ENCODE data around the gene CDKN2B. TPM values are rescaled to one million over a fixed set of nuclear protein-coding genes. Genes with fewer than 3 reads are reported as not detected.
A peak's percentile ranks its signal among the peaks of the same experiment; 100 is the strongest.

The CDKN2B gene
- total RNA-seq, 4 donors from 2014 or later: 4.5 to 25.1 (median 15.6) TPM

- Histone ChIP-seq H3K4me3 (no peak overlapping the region), H3K4me1 (peaks cover 11 to 14% of the 10 kb centered on the region in 2 donors), H3K36me3 (no peaks in the 10 kb centered on the region), H3K27ac (no peak overlapping the region), H3K27me3 (peaks cover 95 to 96% (median 95%) of the 10 kb centered on the region in 3 donors), H3K9me3 (no peaks in the 10 kb centered on the region)
- DNase-seq: no peak
- intact Hi-C loops (cut with DNase I; ENCODE audit: low total_unique reads): no loop called here
- no peak for ATAC-seq
- TF ChIP-seq POLR2A (IDR thresholded peaks at IDR 0.05) (no peak), CTCF (IDR thresholded peaks at IDR 0.05 in 4 of 5, conservative IDR thresholded peaks at IDR 0.05 in 1 of 5) (no peak)
- in situ Hi-C loops (cut with MboI; ENCODE audit: low sequenced_read_pairs in 4 of 4): no loop called here
Observed at GRCh38 chr9:21967702-21968101, 41.4 kb downstream of the CDKN2B start.

GRCh38 chr9:21967169-21967568, 41.9 kb downstream of the CDKN2B start:
- DNase-seq: no peak
- no peaks in the 10 kb centered on the region for H3K9me3 ChIP-seq
- intact Hi-C loops (cut with DNase I; ENCODE audit: low total_unique reads) (no loop called here), in situ Hi-C loops (cut with MboI; ENCODE audit: low sequenced_read_pairs in 4 of 4) (no loop called here)
- no peak overlapping the region for H3K27ac ChIP-seq
- H3K36me3 ChIP-seq: no peaks in the 10 kb centered on the region
- TF ChIP-seq POLR2A (IDR thresholded peaks at IDR 0.05) (no peak), CTCF (IDR thresholded peaks at IDR 0.05 in 4 of 5, conservative IDR thresholded peaks at IDR 0.05 in 1 of 5) (no peak)
- H3K4me1 ChIP-seq: peaks cover 11 to 14% of the 10 kb centered on the region in 2 donors
- no peak for ATAC-seq
- no peak overlapping the region for H3K4me3 ChIP-seq
- peaks cover 90 to 94% (median 90%) of the 10 kb centered on the region in 3 donors for H3K27me3 ChIP-seq

DNA sequence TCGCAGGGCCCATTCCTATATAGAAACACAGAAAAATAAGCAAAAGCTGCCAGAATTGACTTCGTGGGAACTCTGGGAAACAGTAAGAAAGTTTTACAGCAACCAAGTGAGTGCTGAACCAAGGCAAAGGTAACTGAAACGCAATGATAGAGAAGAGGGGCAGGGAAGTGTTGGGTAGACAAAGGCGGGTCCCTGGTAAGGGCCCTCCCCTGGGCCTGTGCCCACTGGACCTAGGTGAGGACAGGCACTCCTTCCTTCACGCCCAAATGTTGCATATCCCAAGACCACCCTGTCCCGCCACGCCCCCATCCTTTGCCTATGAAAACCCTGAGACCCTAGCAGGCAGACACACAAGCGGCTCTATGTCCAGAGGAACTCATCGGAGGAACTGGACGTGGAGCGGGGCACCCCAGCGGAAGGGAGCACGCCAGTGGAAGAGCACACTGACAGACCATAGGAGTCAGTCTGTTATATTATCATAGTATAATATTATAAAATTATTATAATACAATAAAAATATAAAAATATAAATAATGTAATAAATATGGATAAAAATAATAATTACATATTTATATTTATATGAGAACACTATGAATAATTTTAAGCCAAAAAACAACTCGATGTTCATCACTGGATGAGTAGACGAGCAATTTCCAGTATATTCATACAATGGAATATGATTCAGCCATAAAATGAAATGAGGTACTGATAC, 42.8 kb downstream of the CDKN2B start:
- intact Hi-C loops (cut with DNase I; ENCODE audit: low total_unique reads) (no loop called here), in situ Hi-C loops (cut with MboI; ENCODE audit: low sequenced_read_pairs in 4 of 4) (no loop called here)
- Histone ChIP-seq H3K36me3 (no peaks in the 10 kb centered on the region), H3K27ac (no peak overlapping the region), H3K4me3 (no peak overlapping the region), H3K27me3 (peaks cover 81 to 89% (median 82%) of the 10 kb centered on the region in 3 donors), H3K9me3 (no peaks in the 10 kb centered on the region), H3K4me1 (peaks cover 11 to 14% of the 10 kb centered on the region in 2 donors)
- DNase-seq (no peak), ATAC-seq (no peak)
- TF ChIP-seq CTCF (IDR thresholded peaks at IDR 0.05 in 4 of 5, conservative IDR thresholded peaks at IDR 0.05 in 1 of 5) (no peak), POLR2A (IDR thresholded peaks at IDR 0.05) (no peak)

DNA sequence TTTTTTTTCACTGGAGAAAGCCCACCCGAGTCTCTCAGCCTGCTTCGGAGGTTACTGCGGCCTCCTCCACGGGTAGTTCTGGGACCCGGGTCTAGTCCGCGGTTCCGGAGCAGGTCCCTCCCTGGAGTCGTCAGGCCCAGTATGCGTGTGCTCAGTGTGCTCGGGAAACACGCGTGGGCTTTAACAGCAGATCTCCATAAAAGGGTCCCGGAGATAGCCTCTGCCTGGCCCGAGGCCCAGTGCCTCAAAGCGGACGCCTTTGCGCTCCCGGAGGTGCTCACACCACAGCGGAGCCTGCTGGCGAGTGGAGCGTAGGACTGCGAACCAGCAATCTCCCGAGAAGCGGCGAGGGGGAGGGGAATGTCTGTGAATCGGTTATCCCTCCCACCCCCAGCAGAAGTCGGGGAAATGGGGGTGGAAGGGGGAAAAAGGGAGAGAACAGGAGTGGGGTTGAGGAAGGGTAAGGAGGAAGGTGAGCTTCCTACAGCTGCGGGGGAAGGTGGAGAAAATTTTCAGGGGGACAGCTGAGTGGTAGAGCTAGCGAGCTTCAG, 43.6 kb downstream of the CDKN2B start:
- no peaks in the 10 kb centered on the region for H3K9me3 ChIP-seq
- TF ChIP-seq CTCF (IDR thresholded peaks at IDR 0.05 in 4 of 5, conservative IDR thresholded peaks at IDR 0.05 in 1 of 5): peak in 1 of 5 experiments; percentile 17
- no peak for TF ChIP-seq POLR2A (IDR thresholded peaks at IDR 0.05)
- peaks cover 73 to 81% (median 74%) of the 10 kb centered on the region in 3 donors for H3K27me3 ChIP-seq
- in situ Hi-C loops (cut with MboI; ENCODE audit: low sequenced_read_pairs in 4 of 4) (no loop called here), intact Hi-C loops (cut with DNase I; ENCODE audit: low total_unique reads) (no loop called here)
- peak overlapping the region; percentile 18 to 44 (median 38) for H3K4me3 ChIP-seq
- no peak overlapping the region for H3K27ac ChIP-seq
- no peaks in the 10 kb centered on the region for H3K36me3 ChIP-seq
- DNase-seq (peak in 1 of 2 donors; percentile 23), ATAC-seq (peak in 1 of 2 donors; percentile 41)
- peaks cover 11 to 14% of the 10 kb centered on the region in 2 donors for H3K4me1 ChIP-seq
